CD4-positive, alpha-beta T cell (primary cell): Measurements from ENCODE around the gene SGCE. TPM values are rescaled to one million over a fixed set of nuclear protein-coding genes. Genes with fewer than 3 reads are reported as not detected.

Source experiments
- ATAC-seq: fragments of 200-7000 bp; cut with Tn5 transposase; one replicate; pipeline ENCODE4 v1.10.0; 2022; ENCODE audit warnings: mild to moderate bottlenecking; ENCODE audit not compliant: poor library complexity
- CTCF ChIA-PET: fragments of 350-600 bp; sonication (Branson Sonifier 250); formaldehyde crosslinking; loops from one replicate; lab custom pipeline; 2021; ENCODE audit warnings: antibody characterized with exemption, inconsistent platforms; lab: Charles Lee
- POLR2A ChIA-PET: fragments of 350-600 bp; sonication (Branson Sonifier 250); formaldehyde crosslinking; loops from one replicate; lab custom pipeline; 2021; ENCODE audit warnings: antibody characterized with exemption, inconsistent platforms; lab: Charles Lee
- DNase-seq, 14 experiments: peaks; one replicate each; pipeline ENCODE4 v3.0.0-alpha.2; 2013 to 2020; ENCODE audit warnings: mixed read lengths in 2 of 14
- H3K27ac ChIP-seq, 2 donors: one replicate each; pipeline versions ENCODE4 v1.5.1 to v1.7.0; 2013; ENCODE audit warnings: low read length in 2 of 2, low read depth in 1 of 2, mild to moderate bottlenecking in 1 of 2
- H3K27me3 ChIP-seq, 2 experiments: 1 replicate in 1 of 2; 2 replicates in 1 of 2; pipeline versions ENCODE4 v1.6.1 to v1.7.0; 2013; ENCODE audit warnings: low read length in 2 of 2, control low read depth in 1 of 2, mild to moderate bottlenecking in 1 of 2, moderate library complexity in 1 of 2; ENCODE audit not compliant: insufficient read depth in 2 of 2, control insufficient read depth in 1 of 2
- H3K36me3 ChIP-seq: one replicate; pipeline ENCODE4 v1.6.1; 2013; ENCODE audit warnings: low read length, control low read depth; ENCODE audit not compliant: insufficient read depth
- H3K4me1 ChIP-seq: one replicate; pipeline ENCODE4 v1.6.1; 2013; ENCODE audit warnings: low read length, control low read depth; ENCODE audit not compliant: insufficient read depth
- H3K4me3 ChIP-seq: one replicate; pipeline ENCODE4 v1.5.1; 2013; ENCODE audit warnings: mild to moderate bottlenecking, low read length, moderate library complexity
- H3K9me3 ChIP-seq, 2 experiments: 1 replicate in 1 of 2; 2 replicates in 1 of 2; pipeline versions ENCODE4 v1.6.1 to v1.7.0; 2013; ENCODE audit warnings: low read length in 2 of 2, mild to moderate bottlenecking in 2 of 2, control low read depth in 1 of 2, moderate library complexity in 1 of 2; ENCODE audit not compliant: control insufficient read depth in 1 of 2, insufficient read depth in 1 of 2
- H3K27ac Mint-ChIP-seq: one replicate; pipeline ENCODE4 v1.8.0; 2020; ENCODE audit warnings: mixed read lengths
- H3K27me3 Mint-ChIP-seq: one replicate; pipeline ENCODE4 v1.8.0; 2021; ENCODE audit warnings: mixed read lengths
- H3K36me3 Mint-ChIP-seq: one replicate; pipeline ENCODE4 v1.8.0; 2021; ENCODE audit warnings: low read depth, mixed read lengths
- H3K4me1 Mint-ChIP-seq: one replicate; pipeline ENCODE4 v1.8.0; 2021; ENCODE audit warnings: low read depth, mixed read lengths
- H3K4me3 Mint-ChIP-seq: one replicate; pipeline ENCODE4 v1.8.0; 2020; ENCODE audit warnings: mild to moderate bottlenecking, mixed read lengths
- H3K9me3 Mint-ChIP-seq: one replicate; pipeline ENCODE4 v1.8.0; 2020; ENCODE audit warnings: mixed read lengths
- intact Hi-C, 2 experiments: fragments of 100-400 bp; cut with DNase I in 1 of 2; cut with micrococcal nuclease in 1 of 2; formaldehyde crosslinking; loops; one replicate each; pipeline versions ENCODE4 v1.15.1 to v1.9.0; 2023 to 2025; cut with DNase I, micrococcal nuclease
- total RNA-seq, 174 experiments: library from RNA in 2 of 174; stranded (reverse) in 2 of 174; gene quantifications; one replicate each; pipeline ENCODE4 v1.2.3 and lab custom pipeline; 2021 to 2026
- TF ChIP-seq, protein P1 (sequence below): fragments of 200-600 bp; IDR thresholded peaks from one replicate; pipeline ENCODE4 v1.8.0; 2022; ENCODE audit warnings: antibody characterized with exemption, mild to moderate bottlenecking

The SGCE gene
- total RNA-seq, 2 experiments from 2014 or later: 0.31 TPM; not detected in 1

DNA sequence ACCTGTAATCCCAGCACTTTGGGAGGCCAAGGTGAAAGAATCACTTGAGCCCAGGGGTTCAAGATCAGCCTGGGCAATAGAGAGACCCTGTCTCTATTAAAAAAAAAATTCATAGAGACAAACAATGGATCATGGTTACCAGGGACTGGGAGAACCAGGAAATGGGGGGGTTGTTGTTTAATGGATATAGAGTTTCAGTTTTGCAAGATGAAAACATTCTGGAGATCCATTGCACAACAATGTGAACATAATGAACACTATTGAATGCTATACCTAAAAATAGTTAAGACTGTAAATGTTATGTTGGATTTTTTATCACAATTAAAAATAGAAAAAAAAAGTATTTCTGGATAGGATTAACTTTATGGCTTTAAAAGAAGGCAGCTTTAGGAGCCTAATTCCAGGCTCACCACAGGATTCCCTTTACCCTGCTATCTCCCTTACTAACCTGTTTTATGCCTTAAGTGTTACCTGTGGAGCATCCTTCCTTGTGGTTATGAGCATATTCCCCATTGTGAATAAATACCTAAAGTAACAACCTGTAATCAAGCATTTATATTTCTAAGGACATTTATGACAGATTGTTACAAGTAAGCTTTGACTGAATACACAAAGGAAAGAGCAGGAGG is 45.1 kb upstream of the SGCE start:
- Histone ChIP-seq H3K4me1 (no peaks in the 10 kb centered on the region), H3K27me3 (peaks cover 0 to 3% of the 10 kb centered on the region in 2 experiments), H3K36me3 (no peaks in the 10 kb centered on the region), H3K9me3 (no peaks in the 10 kb centered on the region), H3K27ac (no peak overlapping the region), H3K4me3 (no peak overlapping the region)
- intact Hi-C loops: loop anchor here in 1 of 2 experiments (5.0 kb wide), 1 partner anchor 676 kb away; no protein-coding TSS in a partner anchor
- H3K4me1 Mint-ChIP-seq: no peaks in the 10 kb centered on the region
- no peaks in the 10 kb centered on the region for H3K9me3 Mint-ChIP-seq
- no peak for ATAC-seq
- H3K27me3 Mint-ChIP-seq: peaks cover 16% of the 10 kb centered on the region
- H3K27ac Mint-ChIP-seq: no peak overlapping the region
- POLR2A ChIA-PET: no interaction called here
- no peaks in the 10 kb centered on the region for H3K36me3 Mint-ChIP-seq
- TF ChIP-seq, protein P1, sequence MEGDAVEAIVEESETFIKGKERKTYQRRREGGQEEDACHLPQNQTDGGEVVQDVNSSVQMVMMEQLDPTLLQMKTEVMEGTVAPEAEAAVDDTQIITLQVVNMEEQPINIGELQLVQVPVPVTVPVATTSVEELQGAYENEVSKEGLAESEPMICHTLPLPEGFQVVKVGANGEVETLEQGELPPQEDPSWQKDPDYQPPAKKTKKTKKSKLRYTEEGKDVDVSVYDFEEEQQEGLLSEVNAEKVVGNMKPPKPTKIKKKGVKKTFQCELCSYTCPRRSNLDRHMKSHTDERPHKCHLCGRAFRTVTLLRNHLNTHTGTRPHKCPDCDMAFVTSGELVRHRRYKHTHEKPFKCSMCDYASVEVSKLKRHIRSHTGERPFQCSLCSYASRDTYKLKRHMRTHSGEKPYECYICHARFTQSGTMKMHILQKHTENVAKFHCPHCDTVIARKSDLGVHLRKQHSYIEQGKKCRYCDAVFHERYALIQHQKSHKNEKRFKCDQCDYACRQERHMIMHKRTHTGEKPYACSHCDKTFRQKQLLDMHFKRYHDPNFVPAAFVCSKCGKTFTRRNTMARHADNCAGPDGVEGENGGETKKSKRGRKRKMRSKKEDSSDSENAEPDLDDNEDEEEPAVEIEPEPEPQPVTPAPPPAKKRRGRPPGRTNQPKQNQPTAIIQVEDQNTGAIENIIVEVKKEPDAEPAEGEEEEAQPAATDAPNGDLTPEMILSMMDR: no peak
- no peak overlapping the region for H3K4me3 Mint-ChIP-seq
- CTCF ChIA-PET: no interaction called here
- DNase-seq: no peak

DNA sequence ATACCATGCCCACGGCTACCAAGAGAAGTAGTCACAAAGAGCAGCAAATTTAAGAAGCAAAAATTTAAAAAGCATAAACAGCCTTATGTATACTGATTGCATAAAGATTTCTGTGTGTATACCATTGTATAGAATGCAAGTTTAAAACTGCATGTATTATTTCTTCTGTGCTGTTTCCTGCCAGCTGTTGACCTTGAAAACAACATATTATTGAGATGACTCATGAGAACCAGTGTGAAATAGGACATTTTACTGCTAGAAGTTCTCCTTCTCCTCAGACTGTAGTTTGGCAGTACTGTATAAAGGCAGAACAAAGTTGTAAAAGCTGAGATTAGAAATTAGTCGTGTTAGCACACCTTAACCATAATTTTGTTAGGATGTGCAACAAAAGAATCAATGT is 42.3 kb upstream of the SGCE start:
- Histone ChIP-seq H3K27ac (no peak overlapping the region), H3K9me3 (no peaks in the 10 kb centered on the region), H3K4me1 (no peaks in the 10 kb centered on the region), H3K36me3 (no peaks in the 10 kb centered on the region), H3K27me3 (peaks cover 0 to 3% of the 10 kb centered on the region in 2 experiments), H3K4me3 (no peak overlapping the region)
- ChIA-PET POLR2A (no interaction called here), CTCF (no interaction called here)
- no peaks in the 10 kb centered on the region for H3K36me3 Mint-ChIP-seq
- H3K4me1 Mint-ChIP-seq: no peaks in the 10 kb centered on the region
- DNase-seq: no peak
- TF ChIP-seq, protein P1: no peak
- H3K27ac Mint-ChIP-seq: no peak overlapping the region
- peaks cover 25% of the 10 kb centered on the region for H3K27me3 Mint-ChIP-seq
- ATAC-seq: no peak
- no peaks in the 10 kb centered on the region for H3K9me3 Mint-ChIP-seq
- H3K4me3 Mint-ChIP-seq: no peak overlapping the region
- intact Hi-C loops: no loop called here

DNA sequence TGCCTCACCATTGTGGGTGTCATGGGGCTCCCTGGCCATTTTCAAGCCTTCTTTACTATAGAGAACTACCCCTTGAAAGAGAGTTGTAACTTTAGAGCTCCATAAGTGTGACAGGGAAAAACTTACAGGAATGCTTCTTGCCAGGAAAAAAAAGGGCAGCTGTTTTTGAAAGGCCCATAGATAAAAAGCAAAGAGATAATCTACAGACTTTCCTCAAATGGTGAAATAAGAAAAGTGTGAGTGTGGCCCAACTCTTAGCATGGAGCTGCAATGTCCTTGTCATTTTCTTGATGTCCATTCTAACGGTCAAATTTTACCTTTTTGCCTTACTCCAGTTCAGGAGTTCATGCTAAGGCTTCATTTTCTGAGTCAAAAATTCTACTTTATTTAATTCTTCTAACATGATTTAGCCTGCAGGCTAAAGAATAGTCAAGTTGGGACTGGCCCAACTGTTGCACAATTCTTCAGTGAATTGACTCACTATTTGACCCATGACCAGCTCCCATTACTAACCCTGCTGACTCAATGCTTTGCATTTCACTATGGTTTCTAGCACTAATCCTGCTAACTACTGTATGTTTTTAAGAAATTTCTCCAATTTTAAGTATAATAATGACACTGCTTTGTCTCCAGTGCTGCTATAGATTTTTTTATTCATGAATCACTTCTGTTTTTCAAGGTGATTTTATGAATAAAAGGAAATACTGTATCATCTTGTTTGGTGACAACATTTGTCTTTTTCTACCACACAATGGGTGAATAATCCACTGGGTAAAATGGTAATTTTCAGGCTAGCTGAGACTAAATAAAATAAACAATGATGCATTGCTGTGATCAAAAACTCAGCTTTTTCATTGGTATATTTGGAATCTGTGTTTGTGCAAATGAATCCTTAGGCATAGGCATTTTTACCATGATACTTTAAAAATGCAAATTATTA is 41.4 kb upstream of the SGCE start:
- ChIA-PET POLR2A (no interaction called here), CTCF (no interaction called here)
- DNase-seq (no peak), ATAC-seq (no peak)
- peaks cover 19% of the 10 kb centered on the region for H3K27me3 Mint-ChIP-seq
- Histone ChIP-seq H3K36me3 (no peaks in the 10 kb centered on the region), H3K4me1 (no peaks in the 10 kb centered on the region), H3K27ac (no peak overlapping the region), H3K9me3 (no peaks in the 10 kb centered on the region), H3K4me3 (no peak overlapping the region), H3K27me3 (peaks cover 0 to 3% of the 10 kb centered on the region in 2 experiments)
- H3K4me3 Mint-ChIP-seq: no peak overlapping the region
- H3K9me3 Mint-ChIP-seq: no peaks in the 10 kb centered on the region
- intact Hi-C loops: no loop called here
- TF ChIP-seq, protein P1: no peak
- no peak overlapping the region for H3K27ac Mint-ChIP-seq
- H3K36me3 Mint-ChIP-seq: no peaks in the 10 kb centered on the region
- no peaks in the 10 kb centered on the region for H3K4me1 Mint-ChIP-seq
